ENCODE data around the gene SNRNP70.

SNRNP70 gene

DNA sequence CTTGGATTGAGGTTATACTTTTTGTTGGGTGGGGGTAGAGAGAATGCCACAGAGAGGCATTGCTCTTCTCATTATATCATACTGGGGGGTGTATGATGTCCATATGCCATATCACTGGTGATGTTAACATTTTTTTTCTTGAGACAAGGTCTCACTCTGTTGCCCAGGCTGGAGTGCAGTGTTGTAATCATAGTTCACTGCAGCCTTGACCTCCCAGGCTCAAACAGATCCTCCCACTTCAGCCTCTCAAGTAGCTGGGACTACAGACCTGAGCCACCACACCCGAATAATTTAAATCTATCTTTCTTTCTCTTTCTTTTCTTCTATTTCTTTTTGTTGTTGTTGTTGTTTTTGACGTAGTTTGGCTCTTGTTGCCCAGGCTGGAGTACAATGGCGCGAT lies 4.9 kb upstream of the SNRNP70 start:
- H3K9ac ChIP-seq (ENCODE audit: insufficient read length) = no peak overlapping the region
- H3K4me3 ChIP-seq = no peak overlapping the region
- no peak overlapping the region for H3K27ac ChIP-seq
- H3K9me3 ChIP-seq (ENCODE audit: low read depth, low read length) = no peaks in the 10 kb centered on the region
- no peak for DNase-seq (ENCODE audit: low read depth, low spot score)
- no peaks in the 10 kb centered on the region for H3K36me3 ChIP-seq (ENCODE audit: insufficient read depth, low read length)
- TF ChIP-seq FOXP2 (optimal IDR thresholded peaks at IDR 0.05; ENCODE audit: control extremely low read depth, extremely low read length, insufficient read depth) = no peak
- no peak for TF ChIP-seq EZH2 (IDR thresholded peaks at IDR 0.05)
- no peak for TF ChIP-seq POLR2AphosphoS5 (IDR thresholded peaks at IDR 0.05; ENCODE audit: borderline replicate concordance, low read depth, low read length)

- DNase-seq (ENCODE audit: low read depth, low spot score) = no peak
- H3K9ac ChIP-seq (ENCODE audit: insufficient read length) = no peak overlapping the region
- no peaks in the 10 kb centered on the region for H3K9me3 ChIP-seq (ENCODE audit: low read depth, low read length)
- peaks cover 5% of the 10 kb centered on the region for H3K36me3 ChIP-seq (ENCODE audit: insufficient read depth, low read length)
- no peak for TF ChIP-seq POLR2AphosphoS5 (IDR thresholded peaks at IDR 0.05; ENCODE audit: borderline replicate concordance, low read depth, low read length)
- no peak overlapping the region for H3K27ac ChIP-seq
- no peak overlapping the region for H3K4me3 ChIP-seq
Observed at GRCh38 chr19:49081273-49081672, 4.0 kb upstream of the SNRNP70 start.

- peaks cover 34% of the 10 kb centered on the region for H3K36me3 ChIP-seq (ENCODE audit: insufficient read depth, low read length)
- no peak for DNase-seq (ENCODE audit: low read depth, low spot score)
- no peaks in the 10 kb centered on the region for H3K9me3 ChIP-seq (ENCODE audit: low read depth, low read length)
- TF ChIP-seq FOXP2 (optimal IDR thresholded peaks at IDR 0.05; ENCODE audit: control extremely low read depth, extremely low read length, insufficient read depth) (no peak), EZH2 (IDR thresholded peaks at IDR 0.05) (no peak), POLR2AphosphoS5 (IDR thresholded peaks at IDR 0.05; ENCODE audit: borderline replicate concordance, low read depth, low read length) (no peak)
- peak overlapping the region; percentile 100 for H3K4me3 ChIP-seq
- peak overlapping the region; percentile 83 for H3K9ac ChIP-seq (ENCODE audit: insufficient read length)
- H3K27ac ChIP-seq = peak overlapping the region; percentile 86
Observed at GRCh38 chr19:49084206-49085019, 838 bp upstream of the SNRNP70 start.

- no peak for DNase-seq (ENCODE audit: low read depth, low spot score)
- peaks cover 47% of the 10 kb centered on the region for H3K36me3 ChIP-seq (ENCODE audit: insufficient read depth, low read length)
- no peaks in the 10 kb centered on the region for H3K9me3 ChIP-seq (ENCODE audit: low read depth, low read length)
- no peak for TF ChIP-seq FOXP2 (optimal IDR thresholded peaks at IDR 0.05; ENCODE audit: control extremely low read depth, extremely low read length, insufficient read depth)
- no peak for TF ChIP-seq POLR2AphosphoS5 (IDR thresholded peaks at IDR 0.05; ENCODE audit: borderline replicate concordance, low read depth, low read length)
- no peak for TF ChIP-seq EZH2 (IDR thresholded peaks at IDR 0.05)
- H3K4me3 ChIP-seq = peak overlapping the region; percentile 100
- peak overlapping the region; percentile 96 for H3K27ac ChIP-seq
- peak overlapping the region; percentile 99 for H3K9ac ChIP-seq (ENCODE audit: insufficient read length)
Observed at GRCh38 chr19:49085868-49086232, 599 bp downstream of the SNRNP70 start.

- Histone ChIP-seq H3K4me3 (peak overlapping the region; percentile 100), H3K27ac (peak overlapping the region; percentile 96; the same call in 1 of the 2 replicates), H3K9me3 (ENCODE audit: low read depth, low read length) (no peaks in the 10 kb centered on the region), H3K36me3 (ENCODE audit: insufficient read depth, low read length) (peaks cover 51% of the 10 kb centered on the region), H3K9ac (ENCODE audit: insufficient read length) (peak overlapping the region; percentile 99)
- DNase-seq (ENCODE audit: low read depth, low spot score) = no peak
- TF ChIP-seq EZH2 (IDR thresholded peaks at IDR 0.05) = no peak
Observed at GRCh38 chr19:49086296-49086695, 1.0 kb downstream of the SNRNP70 start.

DNA sequence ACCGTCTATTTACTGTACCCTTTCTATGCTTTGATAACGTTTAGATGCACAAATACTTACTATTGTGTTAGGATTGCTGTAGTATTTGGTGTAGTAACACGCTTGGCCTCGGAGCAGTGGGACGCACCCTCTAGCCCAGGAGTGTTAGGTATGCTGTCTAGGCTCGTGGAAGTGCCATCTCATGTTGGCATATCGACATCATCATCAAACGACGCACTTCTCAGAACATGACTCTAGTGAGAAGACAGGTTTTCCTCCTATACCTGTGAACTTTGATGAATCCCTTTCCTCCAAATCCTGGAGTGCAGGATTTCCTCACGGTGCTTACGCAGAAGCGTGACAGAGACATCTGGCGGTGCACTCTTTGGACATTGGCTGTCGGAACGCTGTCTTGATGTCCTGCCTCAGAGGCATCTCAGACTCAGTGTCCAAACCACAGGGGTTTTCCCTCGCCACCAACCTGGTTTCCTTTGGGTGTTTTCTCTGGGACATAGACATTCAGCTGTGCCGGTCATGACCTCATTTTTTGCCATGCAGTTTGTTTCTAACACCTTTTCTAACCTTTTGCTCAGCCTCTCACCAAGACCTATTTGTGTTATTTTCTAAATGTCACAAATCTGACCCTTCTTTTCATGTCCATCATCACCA lies 6.3 kb downstream of the SNRNP70 start:
- no peak for DNase-seq (ENCODE audit: low read depth, low spot score)
- Histone ChIP-seq H3K9ac (ENCODE audit: insufficient read length) (no peak overlapping the region), H3K27ac (no peak overlapping the region), H3K4me3 (no peak overlapping the region), H3K36me3 (ENCODE audit: insufficient read depth, low read length) (peaks cover 92% of the 10 kb centered on the region), H3K9me3 (ENCODE audit: low read depth, low read length) (no peaks in the 10 kb centered on the region)
- TF ChIP-seq POLR2AphosphoS5 (IDR thresholded peaks at IDR 0.05; ENCODE audit: borderline replicate concordance, low read depth, low read length) = no peak
- TF ChIP-seq EZH2 (IDR thresholded peaks at IDR 0.05) = no peak

DNA sequence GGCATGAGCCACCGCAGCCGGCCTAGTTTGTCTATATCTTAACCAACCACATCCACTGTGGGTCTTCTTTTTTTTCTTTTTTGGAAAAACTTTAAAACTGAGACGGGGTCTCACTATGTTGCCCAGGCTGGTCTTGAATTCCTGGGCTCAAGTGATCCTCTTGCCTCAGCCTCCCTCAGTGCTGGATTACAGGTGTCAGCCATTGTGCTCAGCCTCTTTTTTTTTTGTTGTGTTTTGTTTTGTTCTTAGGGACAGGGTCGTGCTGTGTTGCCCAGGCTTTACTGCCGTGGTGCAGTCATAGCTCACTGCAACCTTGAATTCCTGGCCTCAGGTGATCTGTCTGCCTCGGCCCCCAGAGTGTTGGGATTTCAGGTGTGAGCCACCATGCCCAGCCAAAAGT lies 7.4 kb downstream of the SNRNP70 start:
- Histone ChIP-seq H3K4me3 (no peak overlapping the region), H3K36me3 (ENCODE audit: insufficient read depth, low read length) (peaks cover 92% of the 10 kb centered on the region), H3K9me3 (ENCODE audit: low read depth, low read length) (no peaks in the 10 kb centered on the region)

GRCh38 chr19:49094505-49095482 lies 9.5 kb downstream of the SNRNP70 start:
- Histone ChIP-seq H3K4me3 (no peak overlapping the region), H3K9me3 (ENCODE audit: low read depth, low read length) (no peaks in the 10 kb centered on the region), H3K9ac (ENCODE audit: insufficient read length) (no peak overlapping the region), H3K36me3 (ENCODE audit: insufficient read depth, low read length) (peaks cover 96% of the 10 kb centered on the region), H3K27ac (peak overlapping the region; percentile 58)
- no peak for DNase-seq (ENCODE audit: low read depth, low spot score)
- TF ChIP-seq FOXP2 (optimal IDR thresholded peaks at IDR 0.05; ENCODE audit: control extremely low read depth, extremely low read length, insufficient read depth) (no peak), POLR2AphosphoS5 (IDR thresholded peaks at IDR 0.05; ENCODE audit: borderline replicate concordance, low read depth, low read length) (no peak), EZH2 (IDR thresholded peaks at IDR 0.05) (no peak)

More for the DNA sequence above, 7.4 kb downstream of the SNRNP70 start:
- Histone ChIP-seq H3K9ac (ENCODE audit: insufficient read length) (no peak overlapping the region), H3K27ac (no peak overlapping the region)
- TF ChIP-seq EZH2 (IDR thresholded peaks at IDR 0.05) (no peak), POLR2AphosphoS5 (IDR thresholded peaks at IDR 0.05; ENCODE audit: borderline replicate concordance, low read depth, low read length) (no peak), FOXP2 (optimal IDR thresholded peaks at IDR 0.05; ENCODE audit: control extremely low read depth, extremely low read length, insufficient read depth) (no peak)
- DNase-seq (ENCODE audit: low read depth, low spot score) = no peak
